Smooth muscle cell (in vitro differentiated cells): ENCODE data around the gene LIMS2. TPM values are rescaled to one million over a fixed set of nuclear protein-coding genes. Genes with fewer than 3 reads are reported as not detected.

Experiments used
- DNase-seq: peaks from one replicate; lab custom pipeline; 2025; ENCODE audit not compliant: unreplicated experiment; lab: John Stamatoyannopoulos, UW
- H2AFZ ChIP-seq: fragments of 200-600 bp; sonication (generic); 2 replicates; pipeline ENCODE4 v1.6.0; 2016; ENCODE audit warnings: antibody characterized with exemption, low read depth, mild to moderate bottlenecking
- H3F3A ChIP-seq: fragments of 200-600 bp; sonication (generic); 2 replicates; pipeline ENCODE4 v1.6.0; 2017; ENCODE audit warnings: antibody characterized with exemption, low read depth
- H3K27ac ChIP-seq: fragments of 200-600 bp; sonication (generic); 2 replicates; pipeline ENCODE4 v1.5.1; 2016; ENCODE audit warnings: low read depth, mild to moderate bottlenecking
- H3K27me3 ChIP-seq: fragments of 200-600 bp; sonication (generic); 2 replicates; pipeline ENCODE4 v1.6.1; 2016; ENCODE audit warnings: low read depth, mild to moderate bottlenecking
- H3K36me3 ChIP-seq: fragments of 200-600 bp; sonication (generic); 2 replicates; pipeline ENCODE4 v1.5.1; 2016; ENCODE audit warnings: low read depth
- H3K4me1 ChIP-seq: fragments of 200-600 bp; sonication (generic); 2 replicates; pipeline ENCODE4 v1.5.1; 2016; ENCODE audit warnings: low read depth
- H3K4me2 ChIP-seq: fragments of 200-600 bp; sonication (generic); 2 replicates; pipeline ENCODE4 v1.6.0; 2016; ENCODE audit warnings: mild to moderate bottlenecking
- H3K4me3 ChIP-seq: fragments of 200-600 bp; sonication (generic); 2 replicates; pipeline ENCODE4 v1.5.1; 2016; ENCODE audit warnings: mild to moderate bottlenecking
- H3K79me2 ChIP-seq: fragments of 200-600 bp; sonication (generic); 2 replicates; pipeline ENCODE4 v1.6.0; 2016; ENCODE audit warnings: low read depth, mild to moderate bottlenecking
- H3K9ac ChIP-seq: fragments of 200-600 bp; sonication (generic); 2 replicates; pipeline ENCODE4 v1.6.0; 2016; ENCODE audit warnings: low read depth
- H3K9me3 ChIP-seq: fragments of 200-600 bp; sonication (generic); replicated peaks from 2 replicates; pipeline ENCODE4 v1.5.1; 2016; ENCODE audit warnings: low read depth
- H4K20me1 ChIP-seq: fragments of 200-600 bp; sonication (generic); 2 replicates; pipeline ENCODE4 v1.6.0; 2016; ENCODE audit warnings: low read depth
- CTCF ChIP-seq: fragments of 200-600 bp; sonication (generic); IDR thresholded peaks from 2 replicates; pipeline ENCODE4 v1.5.1; 2017; ENCODE audit warnings: borderline replicate concordance, mild to moderate bottlenecking, antibody characterized with exemption; ENCODE audit not compliant: insufficient read depth, poor library complexity, severe bottlenecking
- WGBS: methylation state at CpG from one replicate; pipeline ENCODE4 v1.1.7; 2016; ENCODE audit warnings: low lambda C conversion rate; 5-methylcytosine and 5-hydroxymethylcytosine counted together
- polyA plus RNA-seq: library from polyadenylated mRNA; unstranded; fragments of >200 nt; fragmentation: Nextera tagmentation; extraction: Ambion mirVana; gene quantifications from 2 replicates; pipeline ENCODE4 v1.2.1, GENCODE V29; 2016
- total RNA-seq: library from RNA; depleted of rRNA; stranded (reverse); fragments of >200 nt; gene quantifications from 2 replicates; pipeline ENCODE4 v1.2.3, GENCODE V29; 2014

The LIMS2 gene
- total and polyA plus RNA-seq, 2 experiments from 2014 or later, result 8.4 to 22.3 TPM

GRCh38 chr2:127661949-127662510 is 13.3 kb downstream of the LIMS2 start:
- Histone ChIP-seq H3K27me3 (peaks cover 16% of the 10 kb centered on the region), H4K20me1 (peaks cover 63% of the 10 kb centered on the region), H3K4me2 (no peak overlapping the region), H3K79me2 (peaks cover 16% of the 10 kb centered on the region), H3K9me3 (no peaks in the 10 kb centered on the region), H3K36me3 (no peaks in the 10 kb centered on the region), H2AFZ (no peak overlapping the region), H3K27ac (no peak overlapping the region), H3K9ac (no peak overlapping the region), H3K4me3 (no peak overlapping the region), H3F3A (no peaks in the 10 kb centered on the region), H3K4me1 (peaks cover 2% of the 10 kb centered on the region)
- TF ChIP-seq CTCF, result no peak
- DNase-seq, result no peak
- WGBS, result 85% methylated on average over 9 of the region's 9 CpGs

DNA sequence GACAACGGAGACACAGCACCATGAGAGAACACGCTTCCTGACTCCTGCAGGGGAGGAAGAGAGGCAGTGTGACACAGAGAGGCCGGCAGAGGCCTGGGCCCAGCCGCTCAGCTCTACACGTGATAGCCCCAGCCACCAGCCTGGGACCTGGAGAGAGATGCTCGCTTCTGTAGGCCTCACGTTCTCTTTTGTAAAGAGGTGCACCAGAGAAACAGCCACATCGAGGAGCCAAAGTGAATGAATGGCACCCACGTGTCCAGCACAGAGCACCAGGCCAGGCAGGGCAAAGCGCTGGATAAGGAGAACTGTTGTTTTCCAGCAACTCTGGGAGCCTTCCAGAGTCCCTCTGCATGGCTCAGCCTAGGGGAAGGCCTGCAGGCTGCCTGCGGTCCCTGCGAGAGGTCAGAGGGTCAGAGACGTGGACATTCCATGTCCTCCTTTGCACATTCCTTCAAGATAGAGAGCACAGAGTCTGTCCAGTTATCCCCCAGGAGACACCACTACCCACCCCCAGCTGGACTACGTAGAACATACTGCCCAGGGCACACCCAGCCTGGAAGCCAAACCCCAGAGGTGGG is 14.2 kb downstream of the LIMS2 start:
- WGBS, result 86% methylated on average over 13 of the region's 14 CpGs
- H2AFZ ChIP-seq, result no peak overlapping the region
- peaks cover 55% of the 10 kb centered on the region for H4K20me1 ChIP-seq
- no peaks in the 10 kb centered on the region for H3K36me3 ChIP-seq
- no peak overlapping the region for H3K4me3 ChIP-seq
- DNase-seq, result no peak
- H3K9ac ChIP-seq, result no peak overlapping the region
- no peaks in the 10 kb centered on the region for H3K9me3 ChIP-seq
- H3K27me3 ChIP-seq, result peaks cover 9% of the 10 kb centered on the region
- TF ChIP-seq CTCF, result no peak
- H3K4me2 ChIP-seq, result no peak overlapping the region
- peaks cover 14% of the 10 kb centered on the region for H3K79me2 ChIP-seq
- no peak overlapping the region for H3K27ac ChIP-seq
- peaks cover 2% of the 10 kb centered on the region for H3K4me1 ChIP-seq
- H3F3A ChIP-seq, result no peaks in the 10 kb centered on the region

- Histone ChIP-seq H3K4me3 (no peak overlapping the region), H3K9ac (no peak overlapping the region), H3K27me3 (peaks cover 9% of the 10 kb centered on the region), H3K4me2 (no peak overlapping the region), H4K20me1 (peaks cover 46% of the 10 kb centered on the region), H3F3A (no peaks in the 10 kb centered on the region), H3K27ac (no peak overlapping the region), H3K9me3 (no peaks in the 10 kb centered on the region), H3K4me1 (peaks cover 11% of the 10 kb centered on the region), H3K79me2 (peaks cover 5% of the 10 kb centered on the region), H3K36me3 (no peaks in the 10 kb centered on the region), H2AFZ (no peak overlapping the region)
- WGBS, result 94% methylated on average over 10 of the region's 10 CpGs
- no peak for TF ChIP-seq CTCF
- no peak for DNase-seq
Observed at GRCh38 chr2:127660291-127660578, 15.1 kb downstream of the LIMS2 start.
